ENCODE measurements around the gene RPL27A.

Gene RPL27A

DNA sequence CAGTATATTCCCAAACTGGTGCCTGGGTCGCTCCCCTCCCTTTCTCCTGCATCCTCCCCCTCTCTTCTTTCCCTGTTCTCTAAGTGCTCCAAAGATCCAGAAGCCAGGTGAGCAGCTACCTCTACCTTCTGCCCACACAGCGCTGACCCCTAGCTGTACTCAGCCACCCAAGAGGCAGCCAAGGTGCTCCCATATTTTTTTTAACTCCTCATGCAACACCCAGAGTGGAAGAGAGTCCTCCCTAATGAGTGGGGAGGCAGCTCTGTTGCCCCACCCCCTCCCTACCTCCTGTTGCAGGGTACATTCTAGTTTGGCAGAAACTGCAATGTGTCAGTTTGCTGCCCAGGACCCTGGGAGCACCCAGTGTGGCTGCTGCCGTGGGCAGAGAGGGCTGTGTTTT, 40.2 kb downstream of the RPL27A start:
- no peak for DNase-seq

DNA sequence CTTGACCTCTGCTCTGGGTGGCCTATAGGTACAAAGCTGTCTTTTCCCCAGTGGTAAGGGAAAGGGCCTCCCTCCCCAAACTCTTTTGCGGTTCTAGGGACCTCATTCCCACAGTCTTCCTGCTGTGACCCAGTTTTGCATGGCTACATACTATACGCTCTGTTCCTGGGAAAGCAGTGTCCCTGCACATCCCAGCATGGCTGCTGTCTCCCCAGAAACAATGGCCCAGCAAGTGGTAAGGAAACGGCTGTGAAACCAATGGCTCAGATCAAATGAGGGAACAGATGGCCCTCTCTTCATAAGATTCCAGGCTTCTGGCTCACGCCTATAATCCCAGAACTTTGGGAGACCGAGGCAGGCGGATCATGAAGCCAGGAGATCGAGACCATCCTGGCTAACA, 41.1 kb downstream of the RPL27A start:
- no peak for DNase-seq

DNA sequence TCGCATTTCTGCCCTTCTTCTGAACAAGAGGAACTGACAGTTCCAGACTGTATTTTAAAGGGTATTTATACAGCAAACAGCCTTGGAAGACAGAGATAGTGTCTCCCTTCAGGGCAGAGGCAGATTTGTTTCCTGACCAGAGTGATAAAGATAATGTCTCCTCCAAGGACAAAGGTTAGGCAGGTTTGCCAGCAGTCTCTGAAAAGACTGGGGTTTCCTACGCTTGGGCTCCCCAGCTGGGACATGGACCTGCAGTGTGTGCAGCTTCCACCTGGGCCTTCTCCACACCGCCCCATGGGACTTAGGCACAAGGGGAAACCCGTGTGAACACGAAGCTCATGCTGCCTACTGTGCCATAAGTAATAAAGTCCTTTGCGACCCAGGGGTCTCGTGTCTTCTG, 42.1 kb downstream of the RPL27A start:
- DNase-seq = no peak

DNA sequence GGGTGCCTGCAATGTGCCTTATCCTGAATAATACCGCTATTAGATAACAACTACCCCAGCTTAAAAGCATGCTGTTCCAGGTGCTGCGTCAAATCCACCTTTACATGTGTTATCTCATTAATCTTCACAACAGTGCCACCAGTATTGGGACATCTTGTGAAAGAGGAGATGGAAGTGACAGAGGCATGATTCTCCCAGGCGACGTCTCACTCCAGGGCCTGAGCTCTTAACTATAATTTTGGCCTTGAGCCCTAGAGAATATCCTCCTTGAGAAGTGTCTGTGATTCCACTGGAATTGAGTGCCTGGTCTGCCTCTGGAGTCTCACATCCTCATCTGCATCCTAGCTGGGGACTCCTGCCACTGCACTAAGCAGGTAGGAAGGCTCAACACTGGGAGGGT, 43.8 kb downstream of the RPL27A start:
- DNase-seq = no peak

DNA sequence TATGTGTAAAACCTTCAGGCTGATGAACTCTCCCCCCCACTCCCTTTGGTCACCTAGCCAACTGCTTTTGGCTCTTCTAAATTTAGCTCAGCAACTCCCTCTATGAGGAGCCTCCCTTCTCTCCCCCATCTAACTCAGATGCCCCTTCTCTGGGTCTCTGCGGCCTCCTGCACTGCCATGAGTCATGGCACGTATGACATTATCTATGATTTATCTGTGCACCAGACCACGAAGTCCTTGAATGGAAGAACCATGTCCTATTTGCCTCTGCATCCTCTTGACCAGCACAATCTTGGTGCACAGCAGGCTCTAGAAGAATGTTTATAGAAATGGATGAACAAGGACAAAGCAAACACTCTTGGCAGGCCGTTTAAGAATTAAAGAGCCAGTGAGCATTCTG, 46.0 kb downstream of the RPL27A start:
- no peak for DNase-seq

DNA sequence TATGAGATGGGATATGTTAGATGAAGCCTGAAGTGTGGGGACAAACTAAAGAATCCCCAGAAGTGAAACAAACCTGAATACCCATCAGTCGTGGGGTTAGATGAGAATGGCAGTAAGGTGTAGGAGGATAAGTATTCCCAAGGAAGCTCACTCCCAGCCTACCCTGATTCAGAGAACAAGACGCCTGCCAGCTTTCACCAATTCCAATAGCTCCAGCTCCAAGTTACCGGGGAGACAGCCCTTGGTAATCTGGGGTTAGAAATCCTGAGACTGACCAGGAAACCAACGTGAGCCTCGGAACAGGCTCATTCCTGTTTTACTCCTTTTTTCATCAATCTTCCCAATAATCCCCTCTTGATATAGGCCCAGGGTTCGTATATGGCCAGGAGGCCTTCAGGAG, 46.5 kb downstream of the RPL27A start:
- DNase-seq = no peak

DNA sequence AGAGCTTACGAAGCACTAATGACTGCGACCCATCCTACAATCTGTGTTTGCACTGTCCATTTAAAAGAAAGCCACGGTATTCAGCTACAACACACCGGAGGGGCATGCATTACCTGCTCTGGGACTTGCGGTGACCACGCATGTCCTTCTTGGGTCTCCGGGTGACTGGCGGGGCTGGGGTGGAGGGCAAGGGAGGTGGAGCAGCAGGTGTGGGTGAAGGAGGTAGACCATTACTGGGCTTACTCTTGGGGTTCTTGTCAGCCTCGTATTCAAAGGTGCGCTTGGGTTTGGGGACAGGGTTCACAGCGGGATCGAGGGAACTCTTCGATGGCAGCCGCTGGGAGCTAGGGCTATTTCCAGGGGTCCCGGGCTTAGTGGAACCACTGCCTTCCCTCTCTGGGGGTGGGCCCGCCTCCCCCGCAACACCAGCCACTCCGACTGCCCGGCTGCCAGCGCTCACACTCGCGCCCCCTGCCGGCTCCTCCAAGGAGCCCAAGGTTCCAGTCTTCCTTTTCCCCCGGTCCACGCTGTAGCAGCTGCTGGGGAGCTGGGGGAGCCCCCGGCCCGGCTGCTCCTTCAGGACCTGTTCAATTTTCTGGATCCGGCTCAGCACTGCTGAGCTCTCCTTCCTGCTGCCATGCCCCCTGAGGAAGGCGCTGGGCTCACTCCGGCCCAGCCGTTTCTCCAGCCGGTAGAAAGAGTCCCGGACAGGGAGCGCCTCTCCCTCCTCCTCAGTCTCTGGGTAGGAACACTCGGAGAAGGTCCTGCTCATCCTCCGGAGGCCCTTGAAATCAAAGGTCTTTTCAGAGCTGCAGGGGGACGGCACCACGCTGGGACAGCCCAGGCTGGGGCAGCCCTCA, 47.5 kb downstream of the RPL27A start:
- DNase-seq = no peak

DNA sequence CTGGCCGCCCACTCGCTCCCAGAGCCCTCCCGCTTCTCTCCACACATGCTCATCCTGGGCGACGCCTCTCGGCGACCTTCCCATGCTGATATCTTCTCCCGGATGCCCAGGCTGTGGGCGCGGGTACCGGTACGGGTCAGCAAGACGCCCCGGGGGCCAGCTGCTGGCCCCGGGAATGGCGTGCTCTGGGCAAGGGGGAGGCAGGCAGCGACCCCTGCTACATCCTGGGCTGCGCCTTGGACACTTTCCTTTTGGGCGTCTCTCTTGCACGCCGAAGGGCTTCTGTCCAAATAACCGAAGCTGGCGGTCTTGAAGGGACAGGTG, 48.1 kb downstream of the RPL27A start:
- DNase-seq = no peak

DNA sequence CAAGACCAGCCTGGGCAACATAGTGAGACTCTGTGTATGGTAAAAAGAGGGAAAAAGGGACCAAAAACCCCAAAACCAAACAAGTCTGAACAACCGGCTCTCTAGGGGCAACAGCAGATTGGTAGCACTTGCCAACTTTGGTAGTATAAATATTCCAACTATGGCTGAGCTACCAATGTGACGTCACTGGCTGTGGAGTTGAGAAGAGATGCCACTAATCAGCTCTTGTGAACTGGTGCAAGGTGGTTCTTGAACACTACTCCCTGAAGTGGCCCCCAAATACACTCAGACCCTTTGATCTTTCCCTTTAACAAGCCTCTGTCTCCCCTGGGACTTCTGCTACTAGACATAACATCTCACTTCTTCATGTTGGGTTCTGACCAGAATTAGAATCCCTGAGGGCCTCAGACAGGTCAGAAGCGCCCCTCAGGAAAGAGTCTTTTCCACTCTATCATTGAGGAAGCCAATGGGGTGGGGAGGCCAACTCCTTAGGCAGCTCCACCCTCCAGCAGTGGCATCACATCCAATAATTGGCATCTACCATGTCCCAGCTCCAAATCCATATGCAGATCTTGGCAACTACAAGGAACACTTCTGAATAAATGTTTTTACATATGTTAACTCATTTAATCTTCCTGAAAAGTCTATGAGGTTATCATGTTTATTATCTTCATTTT, 49.2 kb downstream of the RPL27A start:
- no peak for DNase-seq

DNA sequence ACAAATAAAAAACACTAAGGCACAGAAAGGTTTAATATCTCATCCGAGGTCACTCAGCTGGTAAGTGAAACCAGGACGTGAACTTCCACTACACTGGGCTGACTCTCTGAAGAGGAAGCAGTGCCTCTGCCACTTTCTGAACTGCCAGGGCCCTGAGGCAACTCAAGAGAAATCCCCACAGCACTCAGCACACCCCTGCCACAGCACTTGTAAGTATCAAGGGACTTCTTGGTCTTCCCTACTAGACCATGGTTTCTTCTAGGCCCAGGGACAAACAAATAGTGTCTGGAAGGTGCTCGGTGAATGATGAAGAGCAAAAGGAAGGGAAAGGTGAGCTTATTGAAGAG, 49.7 kb downstream of the RPL27A start:
- DNase-seq = no peak

DNA sequence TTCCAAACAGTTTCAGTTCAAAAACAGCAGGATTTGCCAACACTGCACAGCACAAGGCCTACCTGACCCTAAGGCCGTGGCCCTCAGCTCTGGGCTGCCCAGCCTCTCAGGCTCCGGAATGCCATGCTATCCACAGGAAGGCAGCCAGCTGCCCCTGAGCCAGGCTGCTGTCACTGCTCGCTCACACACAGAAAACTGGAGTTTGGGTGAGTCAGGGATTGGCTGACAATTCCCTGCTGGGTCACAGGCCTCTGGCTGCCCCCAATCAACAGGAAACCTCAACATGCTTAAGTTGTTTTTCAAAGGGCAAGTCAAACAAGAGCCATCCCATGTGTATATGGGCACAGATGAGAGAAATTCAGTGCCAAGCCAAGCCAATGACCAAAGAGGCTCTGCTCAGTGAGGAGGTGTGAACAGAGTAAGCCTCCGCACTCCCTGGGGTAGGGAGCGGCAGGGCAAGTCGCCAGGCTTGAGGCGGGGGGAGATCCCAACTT, 50.2 kb downstream of the RPL27A start:
- no peak for DNase-seq

DNA sequence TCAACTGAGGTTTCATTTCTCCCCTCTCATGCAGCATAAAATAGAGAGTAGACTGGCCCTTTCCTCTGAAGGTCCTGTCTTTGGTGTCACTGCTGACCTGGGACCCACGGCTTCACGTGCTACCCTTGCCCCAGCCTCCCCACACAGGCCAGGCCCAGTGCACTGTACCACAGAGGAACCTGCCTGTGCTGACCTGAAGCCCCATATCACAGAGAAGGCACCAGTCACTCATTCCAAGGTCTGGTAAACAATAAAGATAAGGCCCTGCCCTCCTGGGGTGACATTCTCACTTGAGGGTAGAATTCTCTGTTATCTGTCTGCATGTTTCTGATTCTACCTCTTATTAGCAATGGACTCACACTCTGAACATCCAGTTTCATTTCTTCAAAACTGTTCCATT, 51.3 kb downstream of the RPL27A start:
- DNase-seq = no peak

DNA sequence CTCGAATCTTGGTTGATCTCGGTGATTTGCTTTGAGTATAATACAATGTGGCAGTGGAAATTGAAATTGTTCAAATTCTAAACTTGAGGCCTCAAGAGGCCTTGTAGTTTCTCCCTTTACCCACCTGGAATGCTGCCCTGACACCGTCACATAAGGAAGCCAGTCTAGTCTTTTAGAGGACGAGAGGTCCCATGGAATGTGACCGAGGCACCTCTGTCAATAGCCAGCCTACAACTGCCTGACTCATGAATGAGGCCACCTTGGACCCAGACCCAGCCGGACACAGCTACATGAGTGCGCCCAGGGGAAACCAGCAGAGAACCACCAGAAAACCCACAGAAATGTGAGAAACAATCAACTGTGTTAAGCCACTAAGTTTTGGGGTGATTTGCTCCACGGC, 52.5 kb downstream of the RPL27A start:
- DNase-seq = no peak

DNA sequence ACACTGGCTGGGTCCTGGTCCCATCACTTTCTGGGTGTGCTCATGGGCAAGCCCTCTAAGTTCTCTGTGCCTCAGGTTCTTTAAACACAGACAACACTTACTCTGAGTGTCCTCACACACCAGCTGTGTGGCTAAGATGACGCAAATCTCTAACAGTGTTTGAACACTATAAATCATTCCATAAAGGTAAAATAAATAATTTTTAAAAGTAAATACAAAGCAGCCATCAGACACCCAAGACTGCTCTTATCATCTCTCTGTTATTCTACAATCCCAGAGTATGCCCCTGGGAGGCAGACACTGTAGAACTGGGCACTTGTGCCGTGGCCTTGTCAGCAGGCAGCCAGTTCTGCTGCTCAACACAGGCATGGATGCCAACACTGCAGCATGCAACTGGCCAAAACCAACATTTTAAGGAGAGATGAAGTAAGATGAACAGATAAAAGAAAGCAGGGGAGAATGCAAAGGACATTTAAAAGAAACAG, 56.8 kb downstream of the RPL27A start:
- DNase-seq = no peak

Data from activated CD4-positive, alpha-beta T cell treated with anti-CD3 and anti-CD28 coated beads, Interleukin-2, amount 50 U/mL, for 16 hours (primary cell).